ENCODE measurements around the gene LCE1B.

Gene LCE1B

GRCh38 chr1:152811671-152812070, at the start of gene LCE1B:
LCE1B (plus strand) TSS chr1:152811971; CDS start chr1:152812447, 476 bp downstream.
- no peak for DNase-seq (ENCODE audit: low read depth, low spot score)
- H3K27ac ChIP-seq: no peak within 1 kb of the TSS

- no peak for DNase-seq (ENCODE audit: low read depth, low spot score)
- peak overlapping the region; percentile 84 for H3K27ac ChIP-seq
Observed at GRCh38 chr1:152768847-152769533, 42.8 kb upstream of the LCE1B start.

GRCh38 chr1:152770411-152770810, 41.4 kb upstream of the LCE1B start:
- H3K27ac ChIP-seq: peak overlapping the region; percentile 84
- DNase-seq (ENCODE audit: low read depth, low spot score): no peak

- H3K27ac ChIP-seq: no peak within 1 kb of the TSS
- DNase-seq (ENCODE audit: low read depth, low spot score): no peak
Observed at GRCh38 chr1:152774875-152775274, 36.9 kb upstream of the LCE1B start, which contains the start of gene LCE1F. LCE1F (plus strand) TSS chr1:152775140; CDS start chr1:152776372, 1,232 bp downstream.

GRCh38 chr1:152776361-152776760, 35.4 kb upstream of the LCE1B start:
- no peak for DNase-seq (ENCODE audit: low read depth, low spot score)
- H3K27ac ChIP-seq: no peak overlapping the region

GRCh38 chr1:152777510-152778137, 34.1 kb upstream of the LCE1B start:
- no peak for DNase-seq (ENCODE audit: low read depth, low spot score)
- no peak overlapping the region for H3K27ac ChIP-seq

- DNase-seq (ENCODE audit: low read depth, low spot score): no peak
- H3K27ac ChIP-seq: peak overlapping the region; percentile 2
Observed at GRCh38 chr1:152783095-152783494, 28.7 kb upstream of the LCE1B start.

GRCh38 chr1:152786077-152786476, 25.7 kb upstream of the LCE1B start, which contains the start of gene LCE1E:
LCE1E (plus strand) TSS chr1:152786257; CDS start chr1:152787300, 1,043 bp downstream.
- DNase-seq (ENCODE audit: low read depth, low spot score): peak; percentile 58
- H3K27ac ChIP-seq: no peak within 1 kb of the TSS

- DNase-seq (ENCODE audit: low read depth, low spot score): no peak
- H3K27ac ChIP-seq: no peak overlapping the region
Observed at GRCh38 chr1:152795686-152796085, 16.1 kb upstream of the LCE1B start.

- no peak for DNase-seq (ENCODE audit: low read depth, low spot score)
- H3K27ac ChIP-seq: no peak within 1 kb of the TSS
Observed at GRCh38 chr1:152796421-152796820, 15.3 kb upstream of the LCE1B start, which contains the start of gene LCE1D. LCE1D (plus strand) TSS chr1:152796721; CDS start chr1:152797795, 1,074 bp downstream.

- no peak overlapping the region for H3K27ac ChIP-seq
- no peak for DNase-seq (ENCODE audit: low read depth, low spot score)
Observed at GRCh38 chr1:152801333-152801732, 10.4 kb upstream of the LCE1B start.

GRCh38 chr1:152806576-152806975, 5.2 kb upstream of the LCE1B start, which contains the start of gene LCE1C:
LCE1C (minus strand) TSS chr1:152806651; CDS start chr1:152805478, 1,173 bp downstream.
- DNase-seq (ENCODE audit: low read depth, low spot score): no peak
- no peak within 1 kb of the TSS for H3K27ac ChIP-seq

GRCh38 chr1:152811050-152811449, 721 bp upstream of the LCE1B start:
- H3K27ac ChIP-seq: no peak overlapping the region
- DNase-seq (ENCODE audit: low read depth, low spot score): peak; percentile 31

GRCh38 chr1:152817309-152817708, 5.5 kb downstream of the LCE1B start:
- peak; percentile 1 for DNase-seq (ENCODE audit: low read depth, low spot score)
- H3K27ac ChIP-seq: no peak overlapping the region

GRCh38 chr1:152823294-152823693, 11.5 kb downstream of the LCE1B start:
- DNase-seq (ENCODE audit: low read depth, low spot score): no peak
- no peak overlapping the region for H3K27ac ChIP-seq

GRCh38 chr1:152824964-152825363, 13.2 kb downstream of the LCE1B start:
- no peak overlapping the region for H3K27ac ChIP-seq
- peak; percentile 36 for DNase-seq (ENCODE audit: low read depth, low spot score)

GRCh38 chr1:152827173-152827572, 15.4 kb downstream of the LCE1B start, which contains the start of gene LCE1A:
LCE1A (plus strand) TSS chr1:152827473; CDS start chr1:152827473, 0 bp downstream.
- H3K27ac ChIP-seq: no peak within 1 kb of the TSS

GRCh38 chr1:152836870-152837269, 25.1 kb downstream of the LCE1B start:
- no peak overlapping the region for H3K27ac ChIP-seq
- no peak for DNase-seq (ENCODE audit: low read depth, low spot score)

More at GRCh38 chr1:152827173-152827572, 15.4 kb downstream of the LCE1B start, which contains the start of gene LCE1A:
- DNase-seq (ENCODE audit: low read depth, low spot score): no peak

GRCh38 chr1:152842556-152842955, 30.8 kb downstream of the LCE1B start, which contains the start of gene LCE6A:
LCE6A (plus strand) TSS chr1:152842856; CDS start chr1:152843521, 665 bp downstream.
- DNase-seq (ENCODE audit: low read depth, low spot score): no peak
- no peak within 1 kb of the TSS for H3K27ac ChIP-seq

GRCh38 chr1:152855661-152856060, 43.9 kb downstream of the LCE1B start:
- no peak for DNase-seq (ENCODE audit: low read depth, low spot score)
- H3K27ac ChIP-seq: no peak overlapping the region

- DNase-seq (ENCODE audit: low read depth, low spot score): peak; percentile 24
- peak overlapping the region; percentile 43 for H3K27ac ChIP-seq
Observed at GRCh38 chr1:152858062-152858461, 46.3 kb downstream of the LCE1B start.
